Thyroid gland (tissue), 4 donors: ENCODE measurements around the gene PIBF1. TPM values are rescaled to one million over a fixed set of nuclear protein-coding genes. Genes with fewer than 3 reads are reported as not detected.
"Not testable (repeated sequence)": the region's sequence is repeated elsewhere in the genome, so short reads cannot be mapped to it uniquely, and the experiment has no call there.

Experiments used
- DNase-seq, 2 donors: peaks; one replicate each; pipeline ENCODE4 v3.0.0-alpha.2; 2019
- H3K27ac ChIP-seq, 3 donors: fragments of 200-600 bp; sonication (generic); 1 replicate in 2 of 3; 2 replicates in 1 of 3; pipeline ENCODE4 v1.5.1; 2016 to 2019; ENCODE audit warnings: mild to moderate bottlenecking in 1 of 3, moderate library complexity in 1 of 3
- H3K27me3 ChIP-seq: fragments of 200-600 bp; sonication (generic); one replicate; pipeline ENCODE4 v1.5.1; 2019
- H3K36me3 ChIP-seq, 2 donors: fragments of 200-600 bp; sonication (generic); one replicate each; pipeline ENCODE4 v1.5.1; 2016 to 2019
- H3K4me1 ChIP-seq, 2 donors: fragments of 200-600 bp; sonication (generic); one replicate each; pipeline ENCODE4 v1.5.1; 2017 to 2019
- H3K4me3 ChIP-seq, 3 donors: fragments of 200-600 bp; sonication (generic); replicated peaks in 1 of 3; 1 replicate in 2 of 3; 2 replicates in 1 of 3; pipeline ENCODE4 v1.5.1; 2016; ENCODE audit warnings: mild to moderate bottlenecking in 1 of 3
- H3K9me3 ChIP-seq: fragments of 200-600 bp; sonication (generic); one replicate; pipeline ENCODE4 v1.5.1; 2017
- CTCF ChIP-seq, 6 experiments: fragments of 200-600 bp in 3 of 6; fragments of 450-650 bp in 3 of 6; sonication (generic) in 3 of 6; IDR thresholded peaks; one replicate each; pipeline ENCODE4 v1.5.1; 2016 to 2019; ENCODE audit warnings: antibody characterized with exemption in 6 of 6, mild to moderate bottlenecking in 2 of 6, inconsistent platforms in 1 of 6, moderate library complexity in 1 of 6
- POLR2A ChIP-seq, 2 donors: fragments of 450-650 bp; IDR thresholded peaks; one replicate each; pipeline ENCODE4 v1.6.1; 2017; ENCODE audit warnings: antibody characterized with exemption in 2 of 2, mild to moderate bottlenecking in 2 of 2, moderate library complexity in 1 of 2
- WGBS, 2 donors: methylation state at CpG; one replicate each; pipeline ENCODE4 v1.1.5; 2017; 5-methylcytosine and 5-hydroxymethylcytosine counted together
- intact Hi-C: fragments of 100-400 bp; cut with DNase I; formaldehyde crosslinking; loops from one replicate; pipeline ENCODE4 v1.15.1; 2023
- total RNA-seq, 4 donors: library from RNA; depleted of rRNA; stranded (reverse); fragments of >200 nt; gene quantifications; one replicate each; pipeline ENCODE4 v1.2.3, GENCODE V29; 2016

Gene PIBF1
- total RNA-seq, 4 donors from 2014 or later, result 30.2 to 51.4 (median 37.5) TPM

GRCh38 chr13:73039201-73040108 is 257.5 kb downstream of the PIBF1 start:
- H3K4me3 ChIP-seq, result no peak overlapping the region
- H3K9me3 ChIP-seq, result no peaks in the 10 kb centered on the region
- DNase-seq, result no peak
- WGBS, 2 donors, result 88 to 94% methylated on average over 2 of the region's 2 CpGs
- intact Hi-C loops, result no loop called here
- no peaks in the 10 kb centered on the region for H3K4me1 ChIP-seq
- no peaks in the 10 kb centered on the region for H3K36me3 ChIP-seq
- H3K27ac ChIP-seq, result no peak overlapping the region
- H3K27me3 ChIP-seq, result no peaks in the 10 kb centered on the region
- TF ChIP-seq POLR2A (IDR thresholded peaks at IDR 0.05) (no peak), CTCF (IDR thresholded peaks at IDR 0.05) (no peak)

- no peak overlapping the region for H3K27ac ChIP-seq
- intact Hi-C loops, result no loop called here
- 93 to 95% methylated on average over 3 of the region's 3 CpGs for WGBS, 2 donors
- H3K9me3 ChIP-seq, result no peaks in the 10 kb centered on the region
- TF ChIP-seq POLR2A (IDR thresholded peaks at IDR 0.05) (no peak), CTCF (IDR thresholded peaks at IDR 0.05) (no peak)
- no peaks in the 10 kb centered on the region for H3K4me1 ChIP-seq
- DNase-seq, result no peak
- H3K4me3 ChIP-seq, result no peak overlapping the region
- no peaks in the 10 kb centered on the region for H3K27me3 ChIP-seq
- no peaks in the 10 kb centered on the region for H3K36me3 ChIP-seq
Observed at GRCh38 chr13:73040484-73040883, 258.6 kb downstream of the PIBF1 start.

GRCh38 chr13:73040968-73041596 is 259.1 kb downstream of the PIBF1 start:
- Histone ChIP-seq H3K4me3 (no peak overlapping the region), H3K9me3 (no peaks in the 10 kb centered on the region), H3K27ac (no peak overlapping the region), H3K27me3 (no peaks in the 10 kb centered on the region), H3K4me1 (no peaks in the 10 kb centered on the region), H3K36me3 (no peaks in the 10 kb centered on the region)
- DNase-seq, result no peak
- intact Hi-C loops, result no loop called here
- TF ChIP-seq CTCF (IDR thresholded peaks at IDR 0.05), result no peak
- no peak for TF ChIP-seq POLR2A (IDR thresholded peaks at IDR 0.05)
- 89 to 94% methylated on average over 7 of the region's 7 CpGs for WGBS, 2 donors

GRCh38 chr13:73045031-73045430 is 263.1 kb downstream of the PIBF1 start:
- H3K27ac ChIP-seq, result no peak overlapping the region
- TF ChIP-seq POLR2A (IDR thresholded peaks at IDR 0.05) (no peak), CTCF (IDR thresholded peaks at IDR 0.05) (no peak)
- 94 to 97% methylated on average over 6 of the region's 6 CpGs for WGBS, 2 donors
- H3K4me3 ChIP-seq, result no peak overlapping the region
- no peaks in the 10 kb centered on the region for H3K9me3 ChIP-seq
- H3K4me1 ChIP-seq, result no peaks in the 10 kb centered on the region
- no peaks in the 10 kb centered on the region for H3K27me3 ChIP-seq
- intact Hi-C loops, result no loop called here
- H3K36me3 ChIP-seq, result no peaks in the 10 kb centered on the region
- DNase-seq, result no peak

GRCh38 chr13:73048615-73049014 is 266.7 kb downstream of the PIBF1 start:
- H3K4me1 ChIP-seq, H3K9me3 ChIP-seq, DNase-seq, H3K27ac ChIP-seq, H3K36me3 ChIP-seq, H3K27me3 ChIP-seq, H3K4me3 ChIP-seq, intact Hi-C loops: not testable (repeated sequence)
- WGBS, 2 donors, result 84 to 89% methylated on average over 2 of the region's 2 CpGs
